ENCODE data around the gene ARL5C.

The ARL5C gene

DNA sequence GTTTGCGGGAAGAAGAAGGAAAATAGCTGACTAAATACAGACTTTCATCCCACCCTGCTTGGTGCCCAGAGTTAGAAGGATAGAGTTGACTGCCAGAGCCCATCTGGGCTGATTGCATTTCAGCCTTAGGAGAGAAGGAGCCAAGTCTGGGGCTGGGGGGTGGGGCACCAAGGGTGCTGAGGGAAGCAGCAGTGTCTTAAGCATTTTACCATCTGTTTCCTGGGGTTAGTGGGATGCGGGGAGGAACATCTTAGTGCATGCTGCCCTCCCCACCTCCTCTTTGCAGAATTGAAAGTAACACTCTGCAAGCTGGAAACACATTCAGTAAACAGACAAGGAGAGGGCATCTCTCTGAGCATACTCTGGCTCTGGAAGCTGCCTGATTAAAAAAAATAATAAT is 1.5 kb upstream of the ARL5C start:
- no peak for DNase-seq (ENCODE audit: low spot score)

DNA sequence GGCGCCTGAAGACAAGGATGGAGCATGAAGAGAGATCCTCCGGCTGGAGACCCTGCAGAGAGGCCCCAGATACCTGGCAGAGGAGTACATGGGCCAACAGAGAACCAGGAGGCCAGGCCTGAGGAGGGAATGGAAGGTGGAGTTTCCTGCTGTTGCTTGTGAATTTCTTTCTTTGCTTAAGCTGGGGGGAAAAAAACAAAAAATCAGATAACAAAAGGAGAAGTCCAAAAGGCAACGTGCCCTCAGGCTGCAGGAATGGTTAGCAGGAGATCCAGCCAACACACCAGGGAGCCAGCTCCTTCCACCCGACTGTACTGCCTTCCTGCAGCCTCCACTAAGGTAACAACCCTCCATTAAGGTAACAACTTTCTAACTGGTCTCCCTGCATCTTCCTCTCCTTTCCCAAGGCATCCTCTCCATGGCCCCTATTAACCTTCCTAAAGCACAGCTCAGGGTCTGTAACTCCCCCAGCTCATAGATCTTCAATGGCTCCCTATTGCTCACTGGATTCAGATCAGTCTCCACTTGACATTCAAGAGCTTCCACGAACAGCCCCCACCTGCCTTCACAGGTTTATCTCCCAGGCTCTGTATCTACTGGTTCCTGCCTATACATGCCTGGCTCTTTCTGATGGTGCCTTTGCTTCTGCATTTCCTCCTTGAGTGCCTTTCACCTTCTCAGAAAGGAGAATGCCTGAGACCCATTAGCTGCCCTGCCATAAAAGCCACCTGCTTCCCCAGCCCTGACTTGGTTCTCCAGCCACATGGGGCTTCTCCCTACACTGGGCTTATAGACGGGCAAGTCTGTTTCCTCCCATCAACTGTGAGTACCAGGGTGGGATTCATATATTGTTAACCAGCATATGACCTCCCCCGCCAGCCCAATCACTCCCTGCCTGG is 725 bp upstream of the ARL5C start:
- DNase-seq (ENCODE audit: low spot score), result no peak

DNA sequence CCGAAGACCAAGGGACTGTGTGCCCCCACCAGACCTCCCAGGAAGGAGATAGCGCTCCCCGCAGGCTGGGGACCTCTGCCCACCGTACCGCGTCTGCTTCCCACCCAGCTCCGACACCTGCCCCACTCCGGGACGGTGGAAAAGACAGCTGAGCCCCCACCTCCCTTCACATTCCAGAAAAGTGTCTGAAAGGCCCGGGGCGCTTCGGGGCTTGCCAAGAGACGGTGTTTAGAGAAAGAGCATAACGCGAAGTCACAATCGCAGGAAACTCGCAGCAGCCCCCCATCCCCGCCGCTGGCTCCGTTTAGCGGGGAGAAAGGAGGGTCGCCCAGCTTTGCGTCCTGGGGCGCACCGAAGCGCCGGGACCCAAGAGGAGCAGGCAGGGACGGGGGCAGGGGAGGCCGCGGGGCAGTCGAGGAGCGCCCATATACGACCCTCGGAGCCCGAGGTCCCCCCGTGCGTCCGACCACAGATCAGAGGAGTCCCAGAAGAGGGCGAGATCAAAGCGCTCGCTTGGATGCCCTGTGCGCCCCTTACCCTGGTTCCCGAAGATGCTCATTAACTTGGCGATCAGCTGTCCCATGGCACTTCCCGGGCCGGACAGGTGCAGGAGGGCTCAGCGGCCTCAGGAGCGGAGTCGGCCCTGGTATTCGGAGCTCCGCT is 652 bp downstream of the ARL5C start:
- DNase-seq (ENCODE audit: low spot score), result no peak

DNA sequence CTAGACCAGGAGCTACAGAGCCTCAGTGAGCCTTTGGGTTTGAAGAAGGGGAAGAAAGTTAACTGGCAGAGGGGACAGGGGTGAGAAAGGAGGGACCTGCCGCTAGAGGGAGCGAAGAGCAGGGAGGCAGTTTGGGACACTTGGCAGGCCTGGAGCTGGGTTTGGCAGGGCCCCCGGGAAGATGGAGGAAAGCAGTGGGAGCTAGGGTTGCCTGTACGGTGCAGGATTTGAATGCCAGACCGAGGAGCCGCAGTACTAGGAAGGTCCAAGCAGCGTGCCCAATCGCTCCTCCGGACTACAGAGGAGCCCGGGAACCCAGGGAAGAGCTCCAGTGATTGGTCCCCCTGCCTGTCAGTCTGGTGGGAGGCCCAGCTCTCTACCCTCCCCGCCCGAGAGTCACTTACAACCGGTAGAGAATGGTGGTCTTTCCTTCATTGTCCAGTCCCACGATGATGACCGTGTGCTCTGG is 1.3 kb downstream of the ARL5C start:
- DNase-seq (ENCODE audit: low spot score), result peak; percentile 93

DNA sequence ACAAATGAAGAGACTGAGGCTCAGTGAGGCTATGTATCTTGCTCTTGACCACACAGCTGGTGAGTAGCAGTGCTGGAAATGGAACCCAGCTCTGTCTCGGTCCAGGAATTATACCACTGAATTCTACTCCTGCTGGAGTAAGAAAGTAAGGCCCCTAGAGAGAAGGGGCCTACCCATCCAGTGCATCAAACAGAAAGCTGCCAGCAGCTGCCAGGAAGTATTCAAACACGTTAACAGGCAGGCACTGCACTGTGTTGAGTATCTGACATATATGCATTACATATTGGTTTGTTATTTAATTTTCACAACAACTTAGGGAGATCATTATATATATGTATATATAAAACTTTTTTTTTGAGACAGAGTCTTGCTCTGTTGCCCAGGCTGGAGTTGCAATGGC is 4.0 kb downstream of the ARL5C start:
- no peak for DNase-seq (ENCODE audit: low spot score)

DNA sequence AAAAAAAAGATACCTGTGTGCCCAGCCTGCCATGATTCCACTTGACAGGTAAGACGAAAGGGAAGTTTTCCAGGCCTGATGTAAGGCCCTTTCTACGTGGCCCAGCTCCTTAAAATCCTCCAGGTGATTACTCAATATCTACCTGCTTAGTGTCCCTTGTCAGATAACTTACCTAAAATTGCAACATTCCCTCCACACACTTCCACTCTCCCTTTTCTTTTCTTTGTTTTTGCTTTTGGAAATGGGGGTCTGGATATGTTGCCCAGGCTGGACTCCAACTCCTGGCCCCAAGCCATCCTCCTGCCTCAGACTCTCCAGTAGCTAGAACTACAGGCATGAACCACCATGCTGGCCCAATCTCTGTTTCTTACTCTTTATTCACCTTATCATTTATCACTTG is 7.3 kb downstream of the ARL5C start:
- DNase-seq (ENCODE audit: low spot score), result no peak

DNA sequence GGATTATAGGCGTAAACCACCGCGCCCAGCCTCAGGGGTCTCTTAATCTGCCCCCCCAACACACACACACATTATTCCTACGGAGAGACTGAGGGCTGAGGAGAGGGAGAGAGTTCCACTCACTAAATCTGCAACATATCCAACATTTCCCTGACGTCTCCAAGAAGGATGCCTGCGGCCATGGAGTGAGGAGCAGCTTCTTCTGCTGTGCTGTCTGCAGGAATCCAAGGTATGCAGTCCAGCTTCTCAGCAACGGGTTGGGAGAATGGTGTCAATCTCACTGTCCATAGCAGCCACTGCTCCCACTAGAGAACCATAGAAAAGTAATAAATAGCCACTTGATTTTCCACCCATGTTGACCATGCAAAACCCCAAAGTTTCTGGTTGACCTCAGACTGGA is 9.5 kb downstream of the ARL5C start:
- DNase-seq (ENCODE audit: low spot score), result no peak

DNA sequence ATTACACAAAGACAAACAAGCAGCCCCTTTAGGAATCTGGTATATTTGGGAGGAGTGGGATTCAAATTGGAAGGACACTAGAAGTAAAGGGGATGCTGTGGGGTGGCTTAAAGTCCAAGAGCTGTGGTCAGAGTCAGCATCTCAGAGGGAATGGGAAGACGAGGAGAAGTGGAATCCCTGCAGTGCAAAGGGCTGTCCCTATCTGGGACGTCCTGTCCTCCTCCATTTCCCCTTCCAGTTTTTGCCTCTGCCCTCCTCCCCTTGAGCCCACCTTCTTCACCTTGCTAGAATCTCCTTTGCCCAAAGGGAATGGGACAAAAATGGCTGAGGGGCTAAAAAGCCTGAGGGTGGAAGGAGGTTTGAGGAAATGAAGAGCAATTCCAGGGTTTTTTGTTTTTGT is 10.3 kb downstream of the ARL5C start:
- no peak for DNase-seq (ENCODE audit: low spot score)

DNA sequence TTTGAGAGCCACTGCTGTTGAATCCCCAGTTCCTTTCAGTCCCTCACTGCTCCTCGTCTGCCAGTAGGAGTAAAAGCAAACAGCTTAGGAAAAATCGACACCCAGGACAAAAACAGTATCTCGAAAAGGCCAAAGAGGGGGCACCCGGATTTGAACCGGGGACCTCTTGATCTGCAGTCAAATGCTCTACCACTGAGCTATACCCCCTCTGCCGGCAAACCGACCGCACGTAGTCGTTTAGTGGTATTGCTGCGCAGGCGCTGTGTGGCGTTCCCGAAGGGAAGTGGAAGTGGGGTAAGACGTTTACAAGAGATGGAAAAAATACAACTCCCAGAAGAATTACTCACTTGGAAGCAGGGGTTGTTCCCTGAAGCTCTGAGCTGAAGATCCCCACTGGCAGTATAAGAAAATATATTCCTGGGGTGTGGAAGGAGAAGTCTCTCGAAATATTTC is 12.3 kb downstream of the ARL5C start:
- peak; percentile 69 for DNase-seq (ENCODE audit: low spot score)

DNA sequence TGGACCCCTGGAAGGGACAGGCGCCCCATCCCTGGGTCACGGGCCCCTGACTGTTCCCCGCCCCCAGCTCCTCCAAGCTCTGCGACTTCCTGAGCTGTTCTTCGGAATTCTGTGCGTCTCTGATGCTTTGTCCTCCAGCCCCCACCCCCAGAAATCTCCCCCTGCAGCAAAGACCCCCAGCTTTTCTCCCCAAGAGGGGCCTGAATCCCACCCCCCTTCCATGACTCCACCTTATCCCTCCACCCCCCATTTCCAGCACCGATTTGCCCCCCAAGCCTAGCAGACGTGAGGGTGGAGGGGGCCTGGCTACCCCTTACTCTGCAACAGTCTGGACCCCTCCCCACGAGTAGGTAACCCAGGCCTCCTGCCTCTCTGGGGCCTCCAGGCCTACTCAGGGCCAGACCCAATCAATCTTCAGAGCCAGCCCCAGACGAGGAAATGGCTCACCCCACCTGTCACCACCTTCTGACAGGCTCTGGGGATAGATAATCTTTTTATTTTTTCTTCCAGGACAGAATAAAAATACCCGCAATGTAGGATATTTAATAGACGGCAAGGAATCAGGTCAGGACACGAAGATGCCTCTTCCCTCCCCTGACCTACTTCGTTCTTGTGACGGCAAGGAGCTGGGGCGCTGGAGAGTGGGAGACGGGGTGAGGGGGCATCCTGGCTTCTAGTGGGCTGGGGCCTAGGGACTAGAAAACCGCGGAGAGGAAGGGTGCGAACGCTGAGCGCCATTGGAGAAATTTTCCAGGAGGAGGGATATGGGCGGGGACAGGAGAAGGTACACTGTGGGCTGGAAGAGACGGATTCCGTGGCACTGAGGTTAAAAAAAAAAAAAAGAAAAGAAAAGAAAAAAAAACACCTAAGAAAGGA is 13.8 kb downstream of the ARL5C start:
- DNase-seq (ENCODE audit: low spot score), result peak; percentile 47

DNA sequence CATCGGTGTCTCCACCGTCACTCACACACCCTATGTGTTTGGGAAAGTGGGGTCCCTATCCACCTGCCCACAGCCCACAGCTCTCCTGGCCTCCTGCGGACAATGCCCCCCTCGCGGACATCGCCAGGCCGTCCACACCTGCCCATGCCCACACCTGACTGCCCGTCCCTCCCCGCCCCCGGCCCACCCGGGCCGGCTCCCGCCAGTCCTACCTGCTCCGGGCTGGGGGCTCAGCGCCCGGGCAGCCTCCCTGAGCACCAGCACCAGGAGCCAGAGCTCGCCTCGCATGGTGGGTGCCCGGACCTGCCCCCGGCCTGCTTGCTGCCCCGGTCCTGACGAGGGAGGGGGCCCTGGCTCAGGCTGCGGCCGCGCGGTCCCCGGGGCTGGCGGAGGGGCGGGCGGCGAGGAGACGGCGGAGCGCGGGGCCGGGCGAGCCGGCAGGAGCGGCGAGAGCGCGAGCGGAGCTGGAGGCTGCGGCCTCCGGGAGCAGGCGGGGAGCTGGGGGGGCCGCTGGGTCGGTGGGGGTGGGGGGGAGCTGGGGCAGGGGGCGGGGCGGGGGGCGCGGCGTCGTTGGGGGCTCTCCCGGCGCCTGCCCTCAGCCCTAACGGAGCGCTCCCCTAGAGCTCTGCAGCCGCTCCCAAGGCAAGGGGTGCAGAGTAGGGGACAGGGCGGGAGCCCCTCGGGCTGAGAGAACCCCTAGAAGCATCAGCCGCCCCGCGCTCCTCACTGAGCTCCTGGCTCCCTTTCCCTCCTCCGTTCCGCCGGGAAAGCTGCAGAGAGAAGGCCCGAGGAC is 14.6 kb downstream of the ARL5C start, which contains the start of gene PLXDC1:
Gene PLXDC1 (minus strand): TSS at position 488 of the 793 bp plus-strand sequence. CDS start 200 bp downstream, at position 288.
- DNase-seq (ENCODE audit: low spot score), result peak; percentile 59

DNA sequence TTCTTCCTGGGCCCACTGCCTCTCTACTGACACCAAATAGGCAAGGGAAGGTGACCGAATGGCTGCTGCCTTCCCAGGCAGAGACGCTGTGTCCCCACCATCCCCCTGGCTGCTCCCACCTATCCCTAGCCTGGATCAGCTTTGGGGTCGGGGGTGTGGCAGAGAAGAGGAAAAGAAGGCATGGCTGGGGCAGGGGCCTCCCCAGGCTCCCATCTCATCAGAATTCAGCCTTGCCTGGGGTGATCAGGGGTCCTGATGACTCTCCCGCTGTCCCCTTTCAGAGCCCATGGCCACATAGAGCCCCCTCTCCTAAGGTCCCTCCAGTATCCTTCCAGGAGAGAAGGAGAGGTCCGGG is 15.2 kb downstream of the ARL5C start:
- DNase-seq (ENCODE audit: low spot score), result no peak

DNA sequence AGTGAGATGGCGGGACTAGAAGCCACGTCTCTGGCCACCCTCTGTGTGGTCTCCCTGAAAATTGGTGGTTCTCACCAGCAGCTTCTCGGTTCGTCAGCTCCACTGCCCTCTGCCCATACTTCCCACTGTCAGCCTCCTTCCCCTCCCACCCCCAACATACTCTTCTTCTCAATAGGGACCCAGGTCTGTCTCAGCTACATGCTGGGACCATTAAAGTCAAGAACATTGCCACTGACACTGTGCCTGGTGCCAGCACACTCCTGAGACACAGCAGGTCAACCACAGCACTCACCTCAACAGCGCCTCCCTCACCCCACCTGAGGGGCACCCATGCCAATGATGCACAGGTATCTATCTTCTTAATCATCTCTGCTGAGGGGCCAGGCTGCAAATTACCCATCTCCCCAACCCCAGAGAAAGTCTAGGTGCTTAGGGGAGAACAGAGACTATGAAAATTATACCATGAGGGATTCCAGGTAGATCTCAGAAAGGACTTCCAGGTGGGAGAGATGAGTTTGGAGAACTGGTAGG is 15.8 kb downstream of the ARL5C start:
- DNase-seq (ENCODE audit: low spot score), result no peak

DNA sequence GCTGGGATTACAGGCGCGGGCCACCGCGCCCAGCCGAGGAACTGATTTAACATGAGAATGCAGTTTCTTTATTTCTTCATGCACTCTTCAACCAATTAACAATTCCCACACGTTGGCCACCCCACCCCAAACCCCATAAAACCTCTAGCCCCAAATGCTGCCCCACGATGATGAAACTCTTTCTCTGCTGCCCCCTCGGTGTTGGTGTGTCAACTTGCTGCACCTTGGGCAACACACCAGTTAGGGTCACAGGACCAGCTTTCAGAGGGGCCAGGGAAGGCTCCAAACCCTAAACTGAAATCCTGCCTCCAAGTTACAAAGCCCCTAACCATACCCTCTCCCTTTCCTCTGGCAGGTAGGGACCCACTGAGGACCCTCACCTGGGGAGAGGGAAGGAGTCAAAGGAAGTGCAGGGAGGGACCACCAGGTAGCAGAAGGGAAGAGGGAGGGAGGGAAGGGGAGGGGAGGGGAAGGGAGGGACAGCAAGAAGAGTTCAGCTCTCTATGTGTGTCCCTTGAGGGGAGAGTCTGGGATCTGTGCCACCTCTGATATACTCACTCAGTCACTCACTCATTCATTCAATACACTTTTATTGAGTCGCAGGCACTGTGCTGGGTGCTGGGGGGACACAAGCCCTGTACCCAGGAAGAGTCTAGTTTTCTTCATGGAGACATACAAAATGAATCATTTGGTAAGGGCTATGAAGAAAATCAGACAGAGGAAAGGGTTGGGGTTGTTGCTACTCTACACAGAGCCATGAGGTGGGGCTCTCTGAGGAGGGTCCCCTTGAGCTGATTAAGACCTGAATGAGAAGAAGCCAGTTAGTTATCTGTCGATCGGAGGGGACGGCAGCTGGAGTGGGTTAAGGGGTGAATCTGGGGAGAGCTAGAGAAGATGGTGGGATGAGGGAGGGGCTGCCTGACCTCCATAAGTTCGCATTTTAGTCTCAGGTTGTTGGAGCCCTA is 18.5 kb downstream of the ARL5C start:
- no peak for DNase-seq (ENCODE audit: low spot score)

DNA sequence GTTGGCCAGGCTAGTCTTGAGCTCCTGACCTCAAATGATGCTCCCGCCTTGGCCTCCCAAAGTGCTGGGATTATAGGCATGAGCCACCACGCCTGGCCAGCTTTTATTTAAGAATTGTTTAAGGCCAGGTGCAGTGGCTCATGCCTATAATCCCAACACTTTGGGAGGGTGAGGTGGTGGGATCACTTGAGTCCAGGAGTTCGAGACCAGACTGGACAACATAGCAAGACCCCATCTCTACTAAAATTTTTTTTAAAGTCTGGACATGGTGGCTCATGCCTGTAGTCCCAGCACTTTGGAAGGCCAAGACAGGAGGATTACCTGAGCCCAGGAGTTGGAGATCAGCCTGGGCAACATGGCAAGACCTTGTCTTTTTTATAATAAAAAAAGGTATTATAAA is 19.7 kb downstream of the ARL5C start:
- no peak for DNase-seq (ENCODE audit: low spot score)

DNA sequence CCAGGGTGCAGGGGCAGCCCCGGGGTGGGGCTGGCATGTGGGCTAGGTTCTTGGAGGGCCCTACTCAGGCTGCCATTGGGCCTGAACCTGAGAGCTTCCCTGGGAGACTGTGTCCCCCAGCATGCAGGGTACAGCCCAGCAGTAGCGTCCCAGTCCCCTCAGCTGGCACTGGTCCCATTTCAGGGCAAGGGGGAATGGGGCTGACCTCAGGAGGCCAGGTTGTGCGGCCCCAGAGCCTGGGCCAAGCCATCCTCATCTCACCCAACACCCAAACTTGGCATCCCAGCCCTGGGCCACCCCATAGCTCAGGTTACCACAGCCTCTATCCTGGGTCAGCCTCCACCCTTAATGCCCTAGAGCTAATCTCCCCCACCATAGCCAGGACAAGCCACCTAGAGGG is 20.8 kb downstream of the ARL5C start:
- no peak for DNase-seq (ENCODE audit: low spot score)

DNA sequence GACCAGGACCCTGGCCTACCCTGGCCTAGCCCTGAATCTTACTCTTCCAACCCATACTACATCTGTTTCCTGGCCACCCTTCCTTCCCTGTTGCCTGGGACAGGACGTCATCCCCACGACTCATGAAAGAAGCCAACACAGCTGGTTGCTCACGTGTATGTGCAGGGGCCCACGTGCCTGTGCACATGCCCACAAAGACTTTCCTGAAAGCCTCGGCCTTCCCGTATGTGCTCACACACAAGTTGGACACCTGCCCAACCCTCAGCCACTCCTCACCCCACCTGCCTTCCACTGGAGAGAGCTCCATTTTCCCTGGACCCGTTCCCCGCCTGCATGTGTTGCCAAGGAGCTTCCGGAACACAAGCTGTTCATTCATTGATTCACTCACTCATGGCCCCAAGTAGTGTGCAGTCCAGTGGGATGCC is 21.5 kb downstream of the ARL5C start:
- DNase-seq (ENCODE audit: low spot score), result no peak

DNA sequence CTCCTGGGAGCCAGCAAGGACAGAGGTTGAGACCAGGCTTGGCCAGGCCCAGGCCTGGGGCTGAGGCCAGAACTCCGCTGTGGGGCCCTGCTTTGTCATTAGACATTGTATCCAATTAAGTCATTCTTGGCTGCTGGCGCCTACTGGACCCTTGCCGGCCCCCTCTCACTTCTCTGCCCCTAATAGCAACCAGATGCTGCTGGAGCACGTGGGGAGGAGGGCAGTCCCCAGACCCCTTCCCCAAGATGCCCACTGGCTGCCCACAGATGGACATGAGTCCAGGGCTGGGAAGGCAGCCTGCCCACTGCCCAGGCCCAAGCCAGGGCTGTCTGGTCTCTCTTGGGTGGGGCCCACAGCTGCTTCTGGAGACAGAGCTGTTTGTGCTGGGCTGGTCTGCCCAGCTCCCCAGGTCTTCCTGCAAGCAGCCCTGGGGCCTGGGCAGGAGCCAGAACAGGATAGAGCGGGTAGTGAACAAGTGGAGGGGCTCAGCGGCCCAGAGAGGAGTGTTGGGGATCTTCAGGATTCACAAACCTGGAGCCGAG is 22.3 kb downstream of the ARL5C start:
- no peak for DNase-seq (ENCODE audit: low spot score)

DNA sequence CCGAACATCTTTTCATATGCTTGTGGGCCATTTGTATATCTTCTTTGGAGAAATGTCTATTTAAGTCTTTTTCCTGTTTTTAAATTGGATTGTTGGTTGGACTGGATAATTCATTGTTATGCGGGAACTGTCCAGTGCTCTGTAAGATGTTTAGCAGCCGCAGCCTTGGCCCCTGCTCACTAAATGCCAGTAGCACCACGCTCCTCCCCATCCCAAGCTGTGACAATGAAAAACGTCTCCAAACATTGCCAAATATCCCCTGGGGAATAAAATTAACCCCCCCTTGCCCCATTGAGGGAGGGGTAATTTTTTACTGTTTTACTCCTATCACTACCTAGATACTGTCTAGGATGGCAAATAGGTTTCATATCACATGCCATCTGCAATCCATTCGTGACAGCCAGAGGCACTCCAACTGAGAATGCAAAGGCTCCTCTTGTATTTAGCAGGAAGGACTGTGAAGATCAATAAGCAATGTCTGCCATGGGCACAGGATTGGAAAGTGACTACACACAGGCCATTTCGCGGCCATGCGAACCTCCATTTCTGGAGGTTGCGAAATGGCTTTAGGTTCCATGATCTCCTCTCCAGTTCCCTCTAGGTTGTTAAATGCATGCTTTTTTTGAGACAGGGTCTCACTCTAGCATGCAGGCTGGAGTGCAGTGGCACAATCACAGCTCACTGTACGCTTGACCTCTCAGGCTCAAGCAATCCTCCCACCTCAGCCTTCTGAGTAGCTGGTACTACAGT is 23.9 kb downstream of the ARL5C start:
- no peak for DNase-seq (ENCODE audit: low spot score)

Data from iPS-NIHi11 (cell line).